MCF 10A (cell line): Measurements from ENCODE around the gene GDI1. TPM values are rescaled to one million over a fixed set of nuclear protein-coding genes. Genes with fewer than 3 reads are reported as not detected.

Source experiments
- BruUV-seq: library from RNA; stranded (reverse); fragments of 400-500 nt; replicated peaks from 2 replicates; lab custom pipeline; 2021; lab: Mats Ljungman, UMichigan
- CTCF ChIA-PET: fragments of 300-600 bp; sonication (Branson Sonifier 250); formaldehyde crosslinking; extraction: SDS; loops from one replicate; lab custom pipeline; 2021; ENCODE audit warnings: antibody characterized with exemption, inconsistent platforms; lab: Yijun Ruan, JAX
- POLR2A ChIA-PET: fragments of 300-600, 350-650 bp; sonication (Branson Sonifier 250); formaldehyde crosslinking; extraction: SDS; loops from one replicate; lab custom pipeline; 2020; ENCODE audit warnings: antibody characterized with exemption, inconsistent platforms; lab: Yijun Ruan, JAX
- DNase-seq: peaks from one replicate; pipeline ENCODE4 v3.0.0-alpha.2; 2018; ENCODE audit not compliant: unreplicated experiment
- H3K27ac Mint-ChIP-seq: one replicate; pipeline ENCODE4 v1.8.0; 2022; ENCODE audit warnings: mild to moderate bottlenecking, low read depth, mixed read lengths; ENCODE audit not compliant: unreplicated experiment
- H3K27me3 Mint-ChIP-seq: one replicate; pipeline ENCODE4 v1.8.0; 2022; ENCODE audit warnings: mixed read lengths; ENCODE audit not compliant: insufficient read depth, unreplicated experiment
- H3K36me3 Mint-ChIP-seq: one replicate; pipeline ENCODE4 v1.8.0; 2022; ENCODE audit warnings: mild to moderate bottlenecking, moderate library complexity, mixed read lengths; ENCODE audit not compliant: insufficient read depth, unreplicated experiment
- H3K4me1 Mint-ChIP-seq: one replicate; pipeline ENCODE4 v1.8.0; 2022; ENCODE audit warnings: mixed read lengths; ENCODE audit not compliant: insufficient read depth, unreplicated experiment
- H3K4me3 Mint-ChIP-seq: one replicate; pipeline ENCODE4 v1.8.0; 2022; ENCODE audit warnings: mild to moderate bottlenecking, moderate library complexity, mixed read lengths; ENCODE audit not compliant: unreplicated experiment
- H3K9me3 Mint-ChIP-seq: one replicate; pipeline ENCODE4 v1.8.0; 2022; ENCODE audit warnings: mixed read lengths; ENCODE audit not compliant: unreplicated experiment
- intact Hi-C: fragments of 100-400 bp; cut with micrococcal nuclease; formaldehyde crosslinking; loops from 2 replicates; pipeline ENCODE4 v1.14.1; 2022
- total RNA-seq: library from RNA; stranded (reverse); gene quantifications from 2 replicates; pipeline ENCODE4 v1.2.3, GENCODE V29; 2022
- TF ChIP-seq, protein P1 (sequence below): fragments of 200-600 bp; IDR thresholded peaks from one replicate; pipeline ENCODE4 v1.8.0; 2022; ENCODE audit warnings: antibody characterized with exemption, mild to moderate bottlenecking; ENCODE audit not compliant: unreplicated experiment

Gene GDI1
- total RNA-seq, 1 experiment from 2014 or later, result 89.9 TPM

DNA sequence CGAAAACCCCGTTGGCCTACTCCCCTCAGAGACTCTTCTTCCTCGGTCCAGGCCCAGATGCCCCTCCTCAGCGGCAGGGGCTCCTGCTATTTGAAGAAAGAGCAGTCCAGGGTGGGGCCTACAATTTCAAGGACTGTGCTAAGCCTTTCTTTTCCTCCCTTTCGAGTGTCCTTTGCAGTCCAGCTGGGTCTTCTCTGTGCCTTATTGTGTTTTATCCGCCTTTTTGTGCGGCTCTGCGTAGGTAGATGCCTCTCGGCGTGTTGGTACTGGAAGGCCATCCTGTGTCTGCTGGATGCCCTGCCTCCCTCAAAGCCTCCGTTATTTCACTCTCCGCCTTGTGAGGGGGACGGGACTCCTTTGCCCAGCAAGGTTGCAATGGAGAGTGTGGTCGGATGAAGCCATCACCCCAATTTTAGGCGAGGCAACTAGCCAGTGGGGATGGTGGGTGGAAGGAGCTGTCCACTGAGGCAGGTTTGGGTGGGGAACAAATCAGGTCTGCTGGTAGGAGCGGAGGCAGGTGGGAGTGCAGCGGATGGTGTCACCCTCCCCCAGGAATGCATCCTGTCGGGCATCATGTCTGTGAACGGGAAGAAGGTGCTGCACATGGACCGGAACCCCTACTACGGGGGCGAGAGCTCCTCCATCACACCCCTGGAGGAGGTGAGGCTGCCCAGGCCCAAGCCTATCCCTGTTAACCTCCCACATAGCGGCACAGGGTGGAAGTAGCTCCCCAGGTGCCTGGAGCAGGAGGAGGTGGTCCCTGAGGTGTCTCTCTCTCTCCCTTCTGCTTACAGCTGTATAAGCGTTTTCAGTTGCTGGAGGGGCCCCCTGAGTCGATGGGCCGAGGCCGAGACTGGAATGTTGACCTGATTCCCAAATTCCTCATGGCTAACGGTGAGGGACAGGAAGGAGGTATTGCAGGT, 1.3 kb downstream of the GDI1 start:
- H3K27ac Mint-ChIP-seq, result no peak overlapping the region
- intact Hi-C loops, result no loop called here
- ChIA-PET CTCF (interaction anchor here (0.7 kb wide), 1 partner anchor 9 kb away, joined by 3 read pairs; no protein-coding TSS in a partner anchor), POLR2A (interaction anchor here (0.9 to 1.1 kb wide), 3 partner anchors 40 to 109 kb away, joined by 3 to 4 read pairs (median 4); partner anchors contain the start of genes G6PD, IKBKG and RPL10)
- H3K36me3 Mint-ChIP-seq, result peaks cover 34% of the 10 kb centered on the region
- peaks cover 11% of the 10 kb centered on the region for H3K27me3 Mint-ChIP-seq
- no peaks in the 10 kb centered on the region for H3K4me1 Mint-ChIP-seq
- no peak for DNase-seq
- H3K4me3 Mint-ChIP-seq, result peak overlapping the region; percentile 76
- TF ChIP-seq, protein P1, sequence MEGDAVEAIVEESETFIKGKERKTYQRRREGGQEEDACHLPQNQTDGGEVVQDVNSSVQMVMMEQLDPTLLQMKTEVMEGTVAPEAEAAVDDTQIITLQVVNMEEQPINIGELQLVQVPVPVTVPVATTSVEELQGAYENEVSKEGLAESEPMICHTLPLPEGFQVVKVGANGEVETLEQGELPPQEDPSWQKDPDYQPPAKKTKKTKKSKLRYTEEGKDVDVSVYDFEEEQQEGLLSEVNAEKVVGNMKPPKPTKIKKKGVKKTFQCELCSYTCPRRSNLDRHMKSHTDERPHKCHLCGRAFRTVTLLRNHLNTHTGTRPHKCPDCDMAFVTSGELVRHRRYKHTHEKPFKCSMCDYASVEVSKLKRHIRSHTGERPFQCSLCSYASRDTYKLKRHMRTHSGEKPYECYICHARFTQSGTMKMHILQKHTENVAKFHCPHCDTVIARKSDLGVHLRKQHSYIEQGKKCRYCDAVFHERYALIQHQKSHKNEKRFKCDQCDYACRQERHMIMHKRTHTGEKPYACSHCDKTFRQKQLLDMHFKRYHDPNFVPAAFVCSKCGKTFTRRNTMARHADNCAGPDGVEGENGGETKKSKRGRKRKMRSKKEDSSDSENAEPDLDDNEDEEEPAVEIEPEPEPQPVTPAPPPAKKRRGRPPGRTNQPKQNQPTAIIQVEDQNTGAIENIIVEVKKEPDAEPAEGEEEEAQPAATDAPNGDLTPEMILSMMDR, result no peak
- TSS peak; percentile 8 for BruUV-seq
- no peaks in the 10 kb centered on the region for H3K9me3 Mint-ChIP-seq

DNA sequence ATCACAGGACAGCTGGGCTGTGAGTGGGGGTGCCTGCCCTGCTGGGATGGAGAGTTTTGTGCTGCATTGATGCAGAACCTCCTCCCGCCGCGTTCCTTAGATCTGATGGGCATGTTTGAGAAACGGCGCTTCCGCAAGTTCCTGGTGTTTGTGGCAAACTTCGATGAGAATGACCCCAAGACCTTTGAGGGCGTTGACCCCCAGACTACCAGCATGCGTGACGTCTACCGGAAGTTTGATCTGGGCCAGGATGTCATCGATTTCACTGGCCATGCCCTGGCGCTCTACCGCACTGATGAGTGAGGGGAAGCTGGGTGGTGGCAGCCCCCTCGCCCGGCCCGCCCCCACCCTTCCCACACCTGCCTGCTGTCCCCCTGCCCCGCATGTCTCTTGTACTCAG, 2.9 kb downstream of the GDI1 start:
- intact Hi-C loops, result loop anchor here (5.0 kb wide), 1 partner anchor 33 kb away; the partner anchor contains the start of gene DNASE1L1
- H3K9me3 Mint-ChIP-seq, result no peaks in the 10 kb centered on the region
- H3K36me3 Mint-ChIP-seq, result peaks cover 40% of the 10 kb centered on the region
- no peak overlapping the region for H3K4me3 Mint-ChIP-seq
- TF ChIP-seq, protein P1, result no peak
- CTCF ChIA-PET, result interaction anchor here (0.6 kb wide), 1 partner anchor 1807 kb away, joined by 4 read pairs; no protein-coding TSS in a partner anchor
- no TSS peak for BruUV-seq
- POLR2A ChIA-PET, result no interaction called here
- H3K4me1 Mint-ChIP-seq, result no peaks in the 10 kb centered on the region
- H3K27me3 Mint-ChIP-seq, result no peaks in the 10 kb centered on the region
- no peak overlapping the region for H3K27ac Mint-ChIP-seq
- no peak for DNase-seq

DNA sequence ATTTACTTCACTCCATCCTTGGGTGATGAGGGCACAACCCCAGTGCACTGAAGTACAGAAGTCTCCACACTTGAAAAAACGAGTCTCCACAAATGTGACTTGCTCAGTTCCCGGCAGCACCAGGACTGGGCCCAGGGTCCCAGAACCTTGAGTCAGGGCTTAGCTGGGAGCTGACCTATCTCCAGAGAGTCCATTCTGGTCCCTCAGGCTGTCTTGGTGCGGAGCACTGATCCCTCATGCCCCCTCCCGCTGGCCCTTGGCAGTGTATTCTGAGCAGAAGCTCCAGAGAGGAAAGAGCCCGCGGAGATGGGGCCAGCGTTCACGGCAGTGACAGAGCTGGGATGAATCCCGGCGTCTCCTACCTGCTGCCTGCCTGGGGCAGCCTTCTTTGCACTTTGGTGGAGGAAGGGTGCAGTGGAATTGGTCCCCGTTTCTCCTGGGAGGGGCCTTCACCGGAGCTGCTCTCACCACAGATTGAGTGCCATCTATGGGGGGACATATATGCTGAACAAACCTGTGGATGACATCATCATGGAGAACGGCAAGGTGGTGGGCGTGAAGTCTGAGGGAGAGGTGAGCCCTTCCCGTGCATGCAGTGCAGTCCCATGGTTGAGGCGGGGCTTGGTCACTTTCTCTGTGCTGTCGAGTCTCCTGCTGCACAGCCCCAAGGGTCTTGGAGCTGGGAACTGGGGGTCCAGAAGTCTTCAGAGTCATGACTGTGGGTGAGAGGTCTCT, 3.8 kb downstream of the GDI1 start:
- peaks cover under 1% of the 10 kb centered on the region for H3K27me3 Mint-ChIP-seq
- no peak overlapping the region for H3K27ac Mint-ChIP-seq
- H3K4me1 Mint-ChIP-seq, result no peaks in the 10 kb centered on the region
- CTCF ChIA-PET, result interaction anchor here (0.6 to 1.2 kb wide), 3 partner anchors 65 to 1808 kb away, joined by 3 to 4 read pairs (median 4); no protein-coding TSS in a partner anchor
- TF ChIP-seq, protein P1, result no peak
- BruUV-seq, result no TSS peak
- POLR2A ChIA-PET, result interaction anchor here (0.9 to 1.1 kb wide), 2 partner anchors 12 to 42 kb away, joined by 3 to 4 read pairs; no protein-coding TSS in a partner anchor
- intact Hi-C loops, result loop anchor here (5.0 kb wide), 1 partner anchor 33 kb away; the partner anchor contains the start of gene DNASE1L1
- H3K4me3 Mint-ChIP-seq, result no peak overlapping the region
- DNase-seq, result no peak
- peaks cover 30% of the 10 kb centered on the region for H3K36me3 Mint-ChIP-seq
- H3K9me3 Mint-ChIP-seq, result no peaks in the 10 kb centered on the region
